CD4-positive, alpha-beta T cell treated with Interleukin-21 for 1 hour (primary cell): ENCODE measurements around the gene MED8.
"Not testable (repeated sequence)": the region's sequence is repeated elsewhere in the genome, so short reads cannot be mapped to it uniquely, and the experiment has no call there.

ENCODE experiments used
- DNase-seq: peaks from one replicate; pipeline ENCODE4 v3.0.0-alpha.2; 2020

MED8 gene

GRCh38 chr1:43382027-43382779 is 7.4 kb downstream of the MED8 start:
- no peak for DNase-seq

- no peak for DNase-seq
These were observed 8.0 kb downstream of the MED8 start for GRCh38 chr1:43381612-43382011.

DNA sequence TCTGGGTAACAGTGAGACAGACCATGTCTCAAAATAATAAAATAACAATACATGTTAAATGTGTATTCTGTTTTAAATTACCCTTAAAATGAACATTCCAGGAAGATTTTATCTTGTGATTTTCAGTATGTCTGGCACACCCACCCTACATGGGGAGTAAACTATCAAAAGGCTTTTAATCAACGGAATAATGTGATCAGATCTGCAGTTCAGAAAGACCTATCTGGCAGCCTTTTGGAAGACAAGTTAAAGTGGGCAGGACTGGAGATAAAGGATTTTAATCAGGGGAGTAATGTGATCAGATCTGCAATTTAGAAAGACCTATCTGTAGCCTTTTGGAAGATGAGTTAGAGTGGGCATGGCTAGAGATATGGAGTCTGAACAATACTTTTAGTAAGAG is 10.1 kb downstream of the MED8 start:
- DNase-seq, result no peak

DNA sequence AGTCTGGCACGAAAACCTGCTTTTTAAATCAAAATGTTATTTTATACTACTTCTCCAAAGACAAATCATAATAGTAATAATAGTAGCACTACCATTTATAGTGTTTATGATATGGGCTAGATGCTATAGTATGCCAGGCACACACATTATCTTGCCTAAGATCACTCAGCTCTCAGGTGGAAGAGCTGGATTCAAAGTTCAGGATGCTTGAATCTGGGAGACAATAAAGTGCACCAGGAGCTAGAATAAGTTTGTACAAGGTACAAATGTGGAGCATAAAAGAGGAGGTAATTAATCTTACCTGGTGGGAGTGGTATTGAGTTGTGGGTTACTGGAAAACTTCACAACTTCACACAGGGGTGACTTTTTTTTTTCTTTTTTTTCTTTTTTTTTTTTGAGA is 11.8 kb downstream of the MED8 start:
- no peak for DNase-seq

GRCh38 chr1:43376723-43377235 is 12.8 kb downstream of the MED8 start:
- no peak for DNase-seq

DNA sequence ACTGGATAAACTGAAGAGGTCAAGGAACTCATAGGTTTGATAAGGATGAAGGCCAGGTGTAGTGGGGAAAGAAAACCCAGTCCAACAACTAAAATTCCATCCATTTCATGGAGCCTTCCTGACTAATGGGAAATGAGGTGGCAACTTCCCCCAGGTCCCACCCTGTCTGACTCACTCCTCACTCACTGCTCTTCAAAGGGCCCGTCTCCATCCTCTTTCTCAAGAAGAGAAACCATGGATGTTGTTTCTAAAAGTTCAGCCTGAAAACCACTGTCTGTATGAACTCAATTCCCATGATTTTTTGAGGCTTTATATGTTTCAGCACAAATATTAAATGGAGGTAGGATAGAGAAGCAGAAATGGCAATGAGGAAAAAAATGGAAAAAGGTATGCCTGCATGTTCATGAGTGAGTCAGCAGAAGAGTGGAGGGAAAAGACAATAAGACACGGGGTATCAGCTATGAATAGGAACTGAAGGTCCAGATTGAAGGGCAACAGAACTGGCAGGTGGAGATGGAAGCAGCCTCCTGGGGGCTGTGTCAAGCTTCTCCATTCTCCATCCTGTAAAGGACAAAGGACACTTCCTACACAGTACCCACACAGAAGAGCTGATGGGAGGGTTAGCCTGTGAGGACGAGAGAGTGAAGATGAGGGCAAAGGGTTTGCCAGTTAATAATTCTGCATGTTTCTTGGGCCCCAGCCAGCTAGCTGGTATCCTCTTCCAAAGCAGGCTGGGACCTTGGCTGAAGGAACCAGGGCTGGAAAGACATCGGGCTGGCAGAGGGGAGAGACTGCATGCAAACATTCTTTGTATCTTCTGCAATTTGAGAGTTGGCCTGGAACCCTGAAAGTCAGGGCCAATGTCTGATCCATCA is 16.3 kb downstream of the MED8 start:
- DNase-seq, result no peak

- DNase-seq, result no peak
These were observed 17.4 kb downstream of the MED8 start for GRCh38 chr1:43372172-43372571.

GRCh38 chr1:43370564-43370963 is 19.0 kb downstream of the MED8 start:
- DNase-seq, result no peak

- DNase-seq, result not testable (repeated sequence)
These were observed 19.8 kb downstream of the MED8 start for GRCh38 chr1:43369779-43370178.

GRCh38 chr1:43368646-43369020 is 21.0 kb downstream of the MED8 start:
- no peak for DNase-seq

DNA sequence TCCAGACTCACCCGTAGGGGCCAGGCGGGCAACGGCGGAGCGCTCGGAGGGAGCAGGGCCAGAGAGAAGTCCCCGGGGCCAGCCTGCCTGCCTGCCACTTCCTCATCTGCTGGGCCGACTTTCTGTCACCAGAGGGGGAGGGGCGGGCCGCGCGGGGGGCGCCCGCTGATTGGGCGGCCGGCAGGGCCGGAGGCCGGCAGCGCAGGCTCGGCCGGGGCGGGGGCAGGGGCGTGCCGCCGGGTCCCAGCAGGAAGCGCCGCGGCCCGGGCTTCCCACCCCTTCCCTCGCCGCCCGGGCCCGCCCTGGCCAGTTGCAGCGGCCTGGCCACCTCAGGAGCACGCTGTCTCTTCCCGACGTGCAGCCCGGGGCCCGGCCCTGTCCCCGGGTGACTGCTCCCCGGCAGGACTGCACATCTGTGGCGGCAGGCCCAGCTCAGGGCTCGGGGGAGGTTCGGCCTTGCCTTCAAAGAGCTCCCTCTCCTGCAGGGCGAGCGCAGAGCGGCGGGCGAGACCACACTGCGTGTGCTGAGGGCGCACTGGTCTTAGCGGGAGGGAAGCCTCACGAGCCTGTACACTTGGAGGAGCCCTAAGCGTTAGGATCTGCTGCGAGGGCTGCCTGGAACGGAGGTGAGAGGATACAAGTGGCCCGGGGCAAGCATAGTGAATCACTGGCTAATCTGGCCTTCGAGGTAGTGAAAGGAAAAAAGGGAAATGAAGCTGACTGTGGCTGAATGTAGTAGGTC is 21.5 kb downstream of the MED8 start, which contains the start of gene ELOVL1:
Gene ELOVL1 (minus strand): TSS at position 108 of the 742 bp plus-strand sequence. CDS start 2,402 bp downstream, outside the sequence.
- DNase-seq, result peak; percentile 87

DNA sequence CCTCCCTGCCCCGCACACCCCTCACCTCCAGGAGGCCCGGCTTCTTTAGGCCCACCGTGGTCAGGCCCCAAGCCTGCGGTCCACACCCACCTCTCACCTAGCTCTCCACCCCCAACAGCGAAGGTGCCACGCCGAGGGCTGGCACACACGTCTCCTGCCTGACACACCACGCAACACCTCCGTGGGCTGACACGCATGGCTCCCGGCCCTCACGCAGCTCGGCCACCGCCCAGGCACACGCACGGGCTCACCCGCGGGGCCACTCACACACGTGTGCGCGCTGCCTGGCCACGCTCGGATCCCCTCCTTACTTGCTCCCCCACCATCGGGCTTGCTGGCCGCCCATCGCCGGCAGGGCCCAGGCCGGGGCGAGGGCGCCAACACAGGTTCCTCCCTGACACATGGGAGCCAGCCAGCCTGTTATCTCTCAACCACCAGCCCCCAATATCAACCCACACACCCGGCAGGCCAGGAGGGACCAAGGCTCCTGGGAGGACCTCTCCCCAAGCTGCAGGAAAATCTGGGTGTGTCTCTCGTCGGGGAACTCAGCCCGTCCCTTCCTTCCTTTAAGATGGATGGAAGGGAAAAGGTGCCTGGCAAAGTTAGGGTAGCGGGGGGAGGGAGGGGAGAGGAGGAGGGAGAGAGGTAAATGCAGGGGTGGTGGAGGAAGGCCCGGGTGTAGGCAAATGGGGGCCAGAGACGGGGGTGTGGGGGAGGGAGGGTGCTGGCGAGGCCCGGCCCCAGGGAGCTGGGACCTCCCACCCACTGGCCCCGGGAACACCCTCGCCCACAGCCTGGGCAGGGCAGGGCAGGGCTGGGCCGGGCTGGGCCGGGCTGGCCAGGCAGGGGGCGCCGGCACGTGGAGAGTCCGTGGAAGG is 22.3 kb downstream of the MED8 start:
- DNase-seq, result peak; percentile 22

- no peak for DNase-seq
These were observed 23.0 kb downstream of the MED8 start for GRCh38 chr1:43366601-43367025.

DNA sequence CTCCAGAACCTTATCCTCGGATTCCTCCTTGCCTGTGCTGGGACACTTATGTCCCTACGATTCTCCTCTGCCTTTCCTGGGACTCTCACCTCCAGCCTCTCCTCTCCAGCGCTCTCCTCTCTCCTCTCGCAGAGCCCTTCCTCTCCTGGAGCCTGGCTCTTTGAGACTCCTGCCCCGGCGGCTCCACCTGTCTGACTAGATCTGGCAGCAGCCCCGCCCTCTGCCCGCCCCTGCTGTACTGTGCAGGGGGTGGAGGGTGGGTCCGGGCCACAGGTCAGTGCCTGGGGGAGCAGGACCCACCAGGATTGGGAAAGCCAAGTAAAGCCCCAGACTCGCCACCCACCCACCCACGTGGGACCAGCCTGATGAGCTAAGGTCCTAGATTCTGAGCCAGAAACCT is 23.4 kb downstream of the MED8 start:
- DNase-seq, result no peak

DNA sequence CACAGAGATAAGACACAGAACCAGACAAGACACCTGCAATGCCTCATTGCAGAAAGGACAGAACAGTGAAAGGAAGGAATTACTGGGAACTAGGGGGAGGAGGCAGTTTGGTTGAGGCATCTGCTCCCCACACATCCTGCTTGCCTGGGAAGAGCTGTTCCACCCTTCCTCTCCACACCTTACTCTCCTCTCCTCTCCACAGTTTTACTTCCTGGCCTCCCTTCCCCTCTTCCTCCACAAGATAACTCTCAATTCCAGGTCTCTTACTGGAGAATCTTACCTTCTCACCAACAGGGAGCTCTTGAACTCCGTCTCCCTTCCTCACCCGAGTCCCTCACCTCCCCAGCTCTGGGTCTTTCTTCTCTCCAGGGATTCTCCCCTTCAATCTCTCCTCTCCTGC is 23.9 kb downstream of the MED8 start:
- DNase-seq, result no peak

DNA sequence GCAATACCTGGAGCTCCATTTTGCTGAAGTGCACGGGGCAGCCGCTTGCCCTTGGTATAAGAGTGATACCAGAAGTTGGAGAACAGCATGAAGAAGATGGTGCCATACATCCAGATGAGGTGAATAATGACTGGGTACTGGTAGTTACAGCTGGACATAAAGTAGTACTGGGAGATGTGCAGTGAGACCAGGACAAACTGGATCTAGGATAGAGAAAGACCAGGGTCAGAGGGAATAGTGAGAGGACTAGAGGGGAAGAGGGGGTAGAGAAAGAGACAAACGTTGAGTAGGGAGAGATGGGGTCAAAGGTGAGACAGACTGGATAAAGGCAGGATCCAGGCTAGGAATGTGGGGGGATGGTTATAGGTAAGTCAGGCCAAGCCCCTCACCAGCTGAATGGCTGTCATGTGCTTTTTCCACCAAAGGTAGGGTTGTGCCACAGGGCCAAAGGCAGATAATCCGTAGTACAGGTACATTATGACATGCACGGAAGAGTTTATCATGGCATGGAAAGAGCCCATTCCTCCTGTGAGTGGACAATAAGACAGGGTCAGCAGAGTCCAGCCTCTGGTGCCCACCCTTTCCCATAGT is 25.6 kb downstream of the MED8 start:
- no peak for DNase-seq

DNA sequence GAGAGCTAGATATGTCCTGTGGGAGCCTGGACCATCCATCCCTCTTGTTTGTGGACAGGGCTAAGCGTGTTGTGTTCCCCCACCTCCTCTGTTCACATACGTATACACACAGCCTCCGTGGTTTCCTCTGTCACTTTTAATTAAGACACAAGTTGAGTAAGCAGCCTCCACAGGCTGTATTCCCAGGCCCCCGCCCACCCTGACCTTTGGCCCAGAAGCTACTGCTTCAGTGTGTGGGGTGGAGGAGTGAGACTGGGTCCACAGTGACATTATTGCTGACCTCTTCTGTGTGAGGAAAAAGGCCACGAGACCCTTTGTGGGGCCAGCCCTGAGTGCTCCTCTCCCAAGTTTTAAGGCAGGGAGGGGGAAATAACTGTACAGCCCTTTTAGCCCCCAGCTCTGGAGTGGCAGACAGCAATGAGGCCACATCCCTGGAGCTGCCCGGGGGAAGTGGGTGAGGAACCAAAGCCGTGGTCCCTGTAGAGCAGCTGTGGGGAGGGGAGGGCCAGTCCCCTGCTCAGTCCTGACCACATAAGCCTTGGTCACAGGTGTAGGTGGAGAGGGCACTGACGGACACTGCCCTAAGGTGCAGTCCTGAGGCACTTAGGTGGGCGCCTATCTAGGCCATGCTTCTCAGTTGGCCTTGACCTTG is 26.2 kb downstream of the MED8 start:
- no peak for DNase-seq

DNA sequence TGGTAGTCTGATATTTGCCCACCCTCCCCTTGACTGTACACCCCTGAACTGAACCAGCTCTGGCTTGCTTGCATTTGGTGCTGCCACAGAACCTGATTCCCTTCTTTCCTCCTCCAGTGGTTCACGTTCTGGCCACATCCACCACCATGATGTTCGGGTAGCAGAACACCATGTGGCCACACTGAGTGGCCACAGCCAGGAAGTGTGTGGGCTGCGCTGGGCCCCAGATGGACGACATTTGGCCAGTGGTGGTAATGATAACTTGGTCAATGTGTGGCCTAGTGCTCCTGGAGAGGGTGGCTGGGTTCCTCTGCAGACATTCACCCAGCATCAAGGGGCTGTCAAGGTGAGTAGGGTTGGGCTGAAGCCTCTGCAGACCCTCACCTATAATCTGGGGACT is 29.0 kb downstream of the MED8 start:
- no peak for DNase-seq

- DNase-seq, result no peak
These were observed 29.9 kb downstream of the MED8 start for GRCh38 chr1:43359696-43360095.

DNA sequence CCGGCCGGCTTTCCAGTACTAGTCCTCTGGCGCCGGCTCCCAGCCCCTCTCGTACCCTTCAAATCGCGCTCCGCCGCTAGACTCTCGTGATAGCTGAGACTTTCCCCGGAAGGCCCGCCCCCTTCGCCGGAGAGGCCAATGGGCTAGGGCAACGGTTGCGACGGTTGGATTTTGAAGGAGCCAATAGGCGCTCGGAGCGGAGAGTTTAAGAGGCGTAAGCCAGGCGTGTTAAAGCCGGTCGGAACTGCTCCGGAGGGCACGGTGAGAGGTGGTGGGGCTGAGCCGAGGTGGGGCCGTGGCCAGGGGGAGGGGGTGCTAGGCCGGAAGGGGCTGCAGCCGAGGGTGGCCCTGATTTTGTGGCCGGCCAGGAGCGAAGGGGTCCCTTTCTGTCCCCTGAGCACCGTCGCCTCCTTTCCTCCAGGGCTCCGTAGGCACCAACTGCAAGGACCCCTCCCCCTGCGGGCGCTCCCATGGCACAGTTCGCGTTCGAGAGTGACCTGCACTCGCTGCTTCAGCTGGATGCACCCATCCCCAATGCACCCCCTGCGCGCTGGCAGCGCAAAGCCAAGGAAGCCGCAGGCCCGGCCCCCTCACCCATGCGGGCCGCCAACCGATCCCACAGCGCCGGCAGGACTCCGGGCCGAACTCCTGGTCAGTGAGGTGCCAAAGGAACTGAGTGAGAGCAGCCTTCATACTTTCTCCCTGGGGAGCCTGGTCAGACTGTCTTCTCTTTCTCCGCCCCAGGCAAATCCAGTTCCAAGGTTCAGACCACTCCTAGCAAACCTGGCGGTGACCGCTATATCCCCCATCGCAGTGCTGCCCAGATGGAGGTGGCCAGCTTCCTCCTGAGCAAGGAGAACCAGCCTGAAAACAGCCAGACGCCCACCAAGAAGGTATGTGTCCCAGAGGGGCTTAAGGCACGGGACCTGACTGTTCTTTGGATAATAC is 30.6 kb downstream of the MED8 start, which contains the start of gene CDC20:
Gene CDC20 (plus strand): TSS at position 236 of the 948 bp plus-strand sequence. CDS start 235 bp downstream, at position 471.
- peak; percentile 97 for DNase-seq
